ENCODE results near the gene MMP23B. TPM values are rescaled to one million over a fixed set of nuclear protein-coding genes. Genes with fewer than 3 reads are reported as not detected.
A peak's percentile ranks its signal among the peaks of the same experiment; 100 is the strongest.
"Not testable (repeated sequence)": the region's sequence is repeated elsewhere in the genome, so short reads cannot be mapped to it uniquely, and the experiment has no call there.

The MMP23B gene
- total RNA-seq, 2 donors from 2014 or later: 87.2 to 201 TPM

- H3K4me1 ChIP-seq (ENCODE audit: control insufficient read depth in 1 of 2, low read depth in 2 of 2); H3K27me3 ChIP-seq (replicated peaks; ENCODE audit: insufficient read depth); H3K9me3 ChIP-seq; DNase-seq (ENCODE audit: low spot score); H3K27ac ChIP-seq; ATAC-seq (ENCODE audit: insufficient number of reproducible peaks, low FRiP score, low read depth); H3K4me3 ChIP-seq: not testable (repeated sequence)
- H3K36me3 ChIP-seq: peaks cover 10% of the 10 kb centered on the region
Measured at GRCh38 chr1:1640711-1641461, 8.9 kb downstream of the MMP23B start.

GRCh38 chr1:1646326-1646725 lies 14.4 kb downstream of the MMP23B start:
- not testable (repeated sequence) for H3K4me3 ChIP-seq; H3K27ac ChIP-seq; ATAC-seq (ENCODE audit: insufficient number of reproducible peaks, low FRiP score, low read depth); H3K27me3 ChIP-seq (replicated peaks; ENCODE audit: insufficient read depth); DNase-seq (ENCODE audit: low spot score); H3K4me1 ChIP-seq (ENCODE audit: control insufficient read depth in 1 of 2, low read depth in 2 of 2); H3K9me3 ChIP-seq
- H3K36me3 ChIP-seq: peaks cover 36% of the 10 kb centered on the region

GRCh38 chr1:1647567-1648241 lies 15.7 kb downstream of the MMP23B start:
- not testable (repeated sequence) for H3K4me3 ChIP-seq; H3K4me1 ChIP-seq (ENCODE audit: control insufficient read depth in 1 of 2, low read depth in 2 of 2); H3K27me3 ChIP-seq (replicated peaks; ENCODE audit: insufficient read depth); DNase-seq (ENCODE audit: low spot score); H3K27ac ChIP-seq; H3K9me3 ChIP-seq; ATAC-seq (ENCODE audit: insufficient number of reproducible peaks, low FRiP score, low read depth)
- H3K36me3 ChIP-seq: peaks cover 50% of the 10 kb centered on the region

GRCh38 chr1:1648265-1648664 lies 16.3 kb downstream of the MMP23B start:
- not testable (repeated sequence) for H3K27ac ChIP-seq; H3K4me1 ChIP-seq (ENCODE audit: control insufficient read depth in 1 of 2, low read depth in 2 of 2); H3K27me3 ChIP-seq (replicated peaks; ENCODE audit: insufficient read depth); H3K9me3 ChIP-seq; H3K4me3 ChIP-seq; ATAC-seq (ENCODE audit: insufficient number of reproducible peaks, low FRiP score, low read depth); DNase-seq (ENCODE audit: low spot score)
- peaks cover 55% of the 10 kb centered on the region for H3K36me3 ChIP-seq

- DNase-seq (ENCODE audit: low spot score) (peak; percentile 46), ATAC-seq (ENCODE audit: insufficient number of reproducible peaks, low FRiP score, low read depth) (peak; percentile 83)
- H3K27ac ChIP-seq: peak within 1 kb of the TSS; percentile 92 to 100
- H3K4me1 ChIP-seq (ENCODE audit: control insufficient read depth in 1 of 2, low read depth in 2 of 2); H3K9me3 ChIP-seq; H3K27me3 ChIP-seq (replicated peaks; ENCODE audit: insufficient read depth): not testable (repeated sequence)
- peak; percentile 51 for TF ChIP-seq CTCF (IDR thresholded peaks at IDR 0.05)
- H3K36me3 ChIP-seq: peaks cover 25% of the 10 kb centered on the region
- peak within 1 kb of the TSS; percentile 73 for H3K4me3 ChIP-seq
Measured at GRCh38 chr1:1658583-1659549, 26.9 kb downstream of the MMP23B start, which contains the start of gene CDK11B. Gene CDK11B, minus strand, starts transcription at chr1:1659004. Its CDS starts 1,519 bp downstream, at chr1:1657485.

GRCh38 chr1:1662392-1662791 lies 30.4 kb downstream of the MMP23B start:
- not testable (repeated sequence) for H3K27me3 ChIP-seq (replicated peaks; ENCODE audit: insufficient read depth); H3K4me1 ChIP-seq (ENCODE audit: control insufficient read depth in 1 of 2, low read depth in 2 of 2); DNase-seq (ENCODE audit: low spot score); H3K4me3 ChIP-seq; H3K9me3 ChIP-seq; H3K27ac ChIP-seq; ATAC-seq (ENCODE audit: insufficient number of reproducible peaks, low FRiP score, low read depth)
- peaks cover 20% of the 10 kb centered on the region for H3K36me3 ChIP-seq

GRCh38 chr1:1662830-1663560 lies 31.0 kb downstream of the MMP23B start:
- not testable (repeated sequence) for H3K9me3 ChIP-seq; DNase-seq (ENCODE audit: low spot score); H3K27me3 ChIP-seq (replicated peaks; ENCODE audit: insufficient read depth); H3K27ac ChIP-seq; H3K4me1 ChIP-seq (ENCODE audit: control insufficient read depth in 1 of 2, low read depth in 2 of 2); H3K4me3 ChIP-seq; ATAC-seq (ENCODE audit: insufficient number of reproducible peaks, low FRiP score, low read depth)
- H3K36me3 ChIP-seq: peaks cover 20% of the 10 kb centered on the region

GRCh38 chr1:1664318-1664717 lies 32.3 kb downstream of the MMP23B start:
- ATAC-seq (ENCODE audit: insufficient number of reproducible peaks, low FRiP score, low read depth); DNase-seq (ENCODE audit: low spot score); H3K9me3 ChIP-seq; H3K4me1 ChIP-seq (ENCODE audit: control insufficient read depth in 1 of 2, low read depth in 2 of 2); H3K27me3 ChIP-seq (replicated peaks; ENCODE audit: insufficient read depth); H3K27ac ChIP-seq; H3K4me3 ChIP-seq: not testable (repeated sequence)
- H3K36me3 ChIP-seq: peaks cover 20% of the 10 kb centered on the region

Data from thoracic aorta (tissue), 2 donors.